HG03457 (cell line): Measurements from ENCODE around the gene RIPK3.

Experiments
- ATAC-seq: cut with Tn5 transposase; IDR thresholded peaks from one replicate; pipeline ENCODE4 v1.9.1; 2021; ENCODE audit warnings: moderate number of reproducible peaks; ENCODE audit not compliant: unreplicated experiment

The RIPK3 gene

DNA sequence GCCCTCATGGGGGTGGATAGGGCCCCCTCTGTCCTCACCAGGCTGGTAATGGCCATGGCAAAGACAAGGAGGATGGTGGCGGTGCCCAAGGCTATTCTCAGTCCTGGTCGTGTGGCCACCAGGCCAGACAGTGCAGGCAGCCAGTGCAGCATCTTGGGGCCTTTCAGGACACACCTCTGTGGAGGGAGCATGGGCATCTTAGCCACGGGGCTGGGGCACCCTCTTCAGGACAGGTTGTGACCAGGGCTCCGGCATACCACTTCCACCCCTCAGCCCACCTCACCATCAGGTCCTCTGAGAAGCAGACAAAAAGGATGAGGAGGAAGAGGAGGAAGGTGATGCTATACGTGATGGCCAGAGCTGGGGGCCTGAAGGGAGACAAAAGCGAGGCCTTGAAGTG is 15.8 kb downstream of the RIPK3 start:
- no peak for ATAC-seq

DNA sequence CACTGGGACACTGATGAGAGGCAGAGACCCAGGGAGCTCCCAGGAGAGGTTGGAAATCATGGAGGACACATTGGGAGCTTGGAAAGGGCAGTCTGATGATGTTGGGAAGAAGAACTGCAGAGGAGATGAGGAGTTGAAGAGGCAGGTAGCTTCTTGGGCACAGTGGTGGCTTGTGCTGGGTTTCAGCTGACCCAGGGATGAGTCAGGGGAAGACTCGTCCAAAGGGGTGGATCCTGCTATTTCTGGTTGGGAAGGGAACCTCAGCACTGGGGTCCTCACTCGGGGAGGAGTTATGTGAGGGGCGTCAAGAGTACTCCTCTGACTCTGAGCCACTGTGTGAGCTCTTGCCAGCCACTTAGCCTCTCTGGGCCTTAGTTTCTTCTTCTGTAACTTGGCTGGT is 16.4 kb downstream of the RIPK3 start:
- ATAC-seq = no peak

DNA sequence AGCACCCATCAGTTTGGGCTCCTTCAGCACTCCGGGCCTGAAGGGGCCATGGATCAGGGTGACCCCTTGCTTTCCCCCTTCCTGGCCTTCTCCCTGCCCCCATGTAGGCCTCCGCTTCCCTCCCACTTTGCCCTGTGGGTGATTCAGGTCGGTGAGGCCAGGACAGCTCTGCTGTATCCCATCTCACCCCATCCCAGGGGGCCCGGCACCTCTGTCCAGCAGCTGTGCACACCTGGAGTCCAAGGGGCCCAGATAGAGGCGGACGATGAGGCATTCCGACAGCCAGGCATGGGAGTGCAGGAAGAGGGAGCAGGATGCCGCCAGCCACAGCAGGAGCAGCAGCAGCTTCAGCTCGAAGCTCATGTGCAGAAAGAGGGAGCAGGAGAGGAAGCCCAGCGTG is 17.1 kb downstream of the RIPK3 start:
- no peak for ATAC-seq

DNA sequence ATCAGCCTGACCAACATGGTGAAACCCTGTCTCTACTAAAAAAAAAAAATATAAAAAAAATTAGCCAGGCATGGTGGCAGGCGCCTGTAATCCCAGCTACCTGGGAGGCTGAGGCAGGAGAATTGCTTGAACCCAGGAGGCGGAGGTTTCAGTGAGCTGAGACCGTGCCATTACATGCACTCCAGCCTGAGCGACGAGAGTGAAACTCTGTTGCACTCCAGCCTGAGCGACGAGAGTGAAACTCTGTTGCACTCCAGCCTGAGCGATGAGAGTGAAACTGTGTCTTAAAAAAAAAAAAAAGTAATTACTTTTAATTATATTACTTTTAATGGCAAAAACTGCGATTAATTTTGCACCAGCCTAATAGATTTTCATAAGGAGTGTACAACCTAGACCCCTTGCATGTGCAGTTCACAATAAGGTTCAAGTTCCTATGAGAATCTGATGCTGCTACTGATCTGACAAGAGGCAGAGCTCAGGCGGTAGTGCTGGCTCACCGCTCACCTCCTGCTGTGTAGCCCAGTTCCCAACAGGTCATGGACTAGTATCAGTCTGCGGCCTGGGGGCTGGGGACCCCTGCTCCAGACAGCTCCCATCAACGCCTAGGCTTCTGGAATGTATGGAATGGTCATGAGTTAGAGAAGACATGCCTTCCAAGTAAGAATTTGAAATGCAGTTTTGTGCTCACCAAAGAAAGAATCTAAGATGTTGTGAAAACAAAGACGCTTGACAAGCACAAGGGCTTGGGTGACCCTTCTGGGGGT is 18.4 kb downstream of the RIPK3 start:
- ATAC-seq = no peak

DNA sequence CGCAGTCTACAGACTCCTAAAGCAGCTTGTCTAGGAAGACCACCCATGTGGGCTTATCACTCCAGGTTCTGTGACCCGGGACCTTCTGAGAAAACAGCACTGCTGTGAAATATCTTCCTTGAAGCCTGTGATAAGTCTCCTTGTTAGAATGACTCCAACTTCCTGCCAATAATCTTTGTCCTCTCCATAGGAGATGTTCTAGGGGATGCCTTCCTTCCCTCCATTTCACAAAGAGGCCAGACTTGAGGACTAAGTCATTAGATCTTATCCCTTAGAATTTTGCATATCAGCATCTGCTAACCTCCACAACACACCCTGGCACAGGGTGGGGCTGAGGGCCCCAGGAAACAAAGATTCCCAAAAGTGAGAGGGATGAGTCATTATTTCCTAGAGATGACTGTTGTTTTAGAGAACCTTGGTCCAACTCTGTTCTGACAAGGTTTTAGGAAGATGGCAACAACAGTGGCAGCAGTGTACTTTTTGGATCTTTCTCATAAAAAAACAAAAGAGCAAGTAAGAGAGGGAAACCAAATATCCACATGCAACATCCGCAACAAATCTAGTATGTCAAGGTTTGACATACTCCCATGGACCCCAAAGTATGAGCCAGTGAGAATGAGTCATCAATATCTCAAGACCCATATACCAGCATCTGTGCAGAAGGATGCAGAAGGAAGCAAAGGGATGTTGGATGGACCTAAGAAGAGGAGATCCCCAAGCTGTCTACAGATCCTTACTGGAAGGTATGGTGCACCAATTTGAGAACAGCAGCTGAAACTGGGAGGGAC is 22.5 kb downstream of the RIPK3 start:
- no peak for ATAC-seq

DNA sequence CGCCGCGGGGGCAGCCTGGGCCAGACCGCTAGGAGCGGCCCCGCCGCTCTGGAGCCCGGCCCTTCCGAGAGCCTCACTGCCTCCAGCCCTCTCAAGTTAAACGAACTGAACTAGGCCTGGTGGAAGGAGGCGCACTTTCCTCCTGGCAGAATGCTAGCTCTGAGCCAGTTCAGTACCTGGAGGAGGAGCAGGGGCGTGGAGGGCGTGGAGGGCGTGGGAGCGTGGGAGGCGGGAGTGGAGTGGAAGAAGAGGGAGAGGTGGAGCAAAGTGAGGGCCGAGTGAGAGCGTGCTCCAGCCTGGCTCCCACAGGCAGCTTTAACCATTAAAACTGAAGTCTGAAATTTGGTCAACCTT is 23.2 kb downstream of the RIPK3 start:
- no peak for ATAC-seq

DNA sequence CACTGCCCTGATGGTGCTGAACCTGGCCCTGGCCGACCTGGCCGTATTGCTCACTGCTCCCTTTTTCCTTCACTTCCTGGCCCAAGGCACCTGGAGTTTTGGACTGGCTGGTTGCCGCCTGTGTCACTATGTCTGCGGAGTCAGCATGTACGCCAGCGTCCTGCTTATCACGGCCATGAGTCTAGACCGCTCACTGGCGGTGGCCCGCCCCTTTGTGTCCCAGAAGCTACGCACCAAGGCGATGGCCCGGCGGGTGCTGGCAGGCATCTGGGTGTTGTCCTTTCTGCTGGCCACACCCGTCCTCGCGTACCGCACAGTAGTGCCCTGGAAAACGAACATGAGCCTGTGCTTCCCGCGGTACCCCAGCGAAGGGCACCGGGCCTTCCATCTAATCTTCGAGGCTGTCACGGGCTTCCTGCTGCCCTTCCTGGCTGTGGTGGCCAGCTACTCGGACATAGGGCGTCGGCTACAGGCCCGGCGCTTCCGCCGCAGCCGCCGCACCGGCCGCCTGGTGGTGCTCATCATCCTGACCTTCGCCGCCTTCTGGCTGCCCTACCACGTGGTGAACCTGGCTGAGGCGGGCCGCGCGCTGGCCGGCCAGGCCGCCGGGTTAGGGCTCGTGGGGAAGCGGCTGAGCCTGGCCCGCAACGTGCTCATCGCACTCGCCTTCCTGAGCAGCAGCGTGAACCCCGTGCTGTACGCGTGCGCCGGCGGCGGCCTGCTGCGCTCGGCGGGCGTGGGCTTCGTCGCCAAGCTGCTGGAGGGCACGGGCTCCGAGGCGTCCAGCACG is 23.8 kb downstream of the RIPK3 start:
- ATAC-seq = no peak

DNA sequence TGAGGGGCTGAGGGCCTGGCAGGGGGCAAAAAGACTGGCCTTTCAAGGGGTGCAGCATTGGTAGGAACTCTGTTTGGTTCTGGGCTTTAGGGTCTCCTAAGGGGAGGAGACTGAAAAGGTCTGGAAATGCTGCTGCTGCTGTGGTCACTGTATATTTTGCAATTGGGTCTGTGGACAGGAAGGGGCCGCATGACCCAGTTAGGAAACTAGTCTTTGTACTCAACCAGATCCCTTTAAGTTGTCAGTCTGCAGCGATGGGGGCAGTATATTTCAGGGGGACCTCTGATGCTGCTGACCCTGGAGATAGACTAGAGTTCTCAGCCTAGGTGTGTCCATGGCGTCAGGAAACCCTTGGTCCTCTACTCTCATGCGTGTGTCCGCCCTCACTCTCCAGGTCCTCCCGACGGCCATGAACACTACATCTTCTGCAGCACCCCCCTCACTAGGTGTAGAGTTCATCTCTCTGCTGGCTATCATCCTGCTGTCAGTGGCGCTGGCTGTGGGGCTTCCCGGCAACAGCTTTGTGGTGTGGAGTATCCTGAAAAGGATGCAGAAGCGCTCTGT is 24.5 kb downstream of the RIPK3 start:
- no peak for ATAC-seq

DNA sequence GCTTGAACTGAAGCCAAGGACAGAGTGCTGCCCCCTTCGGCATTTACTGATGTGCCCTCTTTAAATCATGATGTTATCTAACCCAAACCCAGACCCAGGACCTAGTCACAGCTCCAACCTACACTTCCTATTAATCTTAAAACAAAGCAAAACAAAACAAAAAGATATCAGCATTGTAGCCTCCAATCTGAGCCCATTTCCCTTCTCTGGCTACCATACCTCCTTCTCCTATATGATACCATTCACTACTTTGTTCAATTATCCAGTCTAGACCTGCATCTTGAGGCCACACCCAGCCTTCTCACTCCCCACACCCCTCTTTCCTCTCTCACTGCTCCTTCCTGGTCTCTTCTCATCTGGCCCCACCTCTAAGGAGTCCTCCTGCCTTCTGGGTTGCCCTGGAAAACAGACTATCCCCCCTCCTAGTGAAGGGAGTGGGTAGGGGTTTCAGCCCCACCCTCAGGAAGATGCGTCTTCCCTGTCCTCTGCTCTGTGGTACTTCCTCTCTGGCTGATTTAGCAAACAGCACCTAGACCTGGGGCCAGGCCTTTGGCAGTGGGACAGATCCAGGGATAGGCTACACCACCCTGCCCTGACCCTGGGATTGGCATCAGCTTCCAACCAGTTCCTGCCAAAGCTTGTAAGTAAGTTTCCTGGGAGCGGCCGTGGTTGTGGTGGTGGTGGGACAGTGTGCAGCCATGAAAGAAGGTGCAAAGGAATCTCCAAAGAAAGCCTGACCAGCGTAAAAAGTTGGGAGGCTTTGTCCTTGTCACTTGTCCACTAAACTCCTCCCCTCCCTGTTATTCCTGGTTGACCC is 25.2 kb downstream of the RIPK3 start:
- ATAC-seq = no peak

DNA sequence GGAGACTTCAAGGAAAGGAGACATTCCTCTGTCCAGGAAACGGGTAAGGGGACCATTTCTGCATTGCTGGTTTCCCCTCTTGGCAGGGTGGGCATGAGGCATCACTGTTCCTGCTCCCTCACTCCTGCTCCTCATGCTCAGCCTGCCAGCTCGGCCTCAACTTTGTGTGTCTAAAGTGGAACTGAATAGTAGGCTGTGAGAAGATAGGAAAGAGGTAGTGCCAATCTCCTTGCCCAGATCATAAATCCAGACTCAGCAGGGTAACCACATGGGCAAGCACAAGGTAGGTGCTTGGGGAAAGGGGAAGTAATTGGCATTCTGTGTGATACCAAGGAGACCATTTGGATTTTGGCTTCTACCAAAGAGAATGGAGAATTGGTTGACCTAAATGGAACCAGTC is 25.9 kb downstream of the RIPK3 start:
- ATAC-seq = no peak

DNA sequence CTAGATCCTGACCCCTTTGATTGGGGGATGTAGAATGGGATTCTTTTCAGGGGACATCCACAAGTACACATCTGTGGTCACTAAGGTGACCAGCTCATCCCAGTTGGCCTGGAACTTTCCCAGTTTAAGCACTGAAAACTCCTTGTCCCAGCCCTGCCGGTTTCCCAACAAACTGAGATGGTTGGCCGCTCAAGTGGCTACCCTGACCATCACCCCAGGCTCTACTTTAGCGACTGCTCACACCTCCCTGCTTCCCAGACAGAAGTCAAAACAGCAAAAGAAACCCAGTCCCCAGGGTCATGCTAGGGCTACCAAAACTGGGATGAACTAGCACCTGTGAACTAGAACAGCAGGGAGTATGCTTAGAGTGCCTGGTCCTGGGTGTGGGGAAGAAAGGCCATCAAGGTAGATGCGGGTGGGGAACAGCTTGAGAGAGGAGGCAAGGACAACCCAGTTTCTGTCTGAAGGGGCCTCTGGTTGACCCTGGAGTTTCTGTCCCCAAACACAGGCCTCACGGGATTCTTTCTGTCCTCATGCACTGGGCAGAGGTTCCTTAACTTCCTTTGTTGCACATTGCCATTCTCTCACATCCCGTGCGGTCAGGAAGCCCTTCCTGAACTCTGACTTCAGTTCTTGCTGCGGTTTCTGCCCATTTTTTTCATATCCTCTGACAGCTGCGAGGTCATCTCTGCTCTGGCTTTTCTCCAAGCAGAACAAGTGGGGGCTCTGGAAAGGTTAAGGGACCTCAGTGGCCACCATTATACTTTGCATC is 26.9 kb downstream of the RIPK3 start:
- no peak for ATAC-seq

DNA sequence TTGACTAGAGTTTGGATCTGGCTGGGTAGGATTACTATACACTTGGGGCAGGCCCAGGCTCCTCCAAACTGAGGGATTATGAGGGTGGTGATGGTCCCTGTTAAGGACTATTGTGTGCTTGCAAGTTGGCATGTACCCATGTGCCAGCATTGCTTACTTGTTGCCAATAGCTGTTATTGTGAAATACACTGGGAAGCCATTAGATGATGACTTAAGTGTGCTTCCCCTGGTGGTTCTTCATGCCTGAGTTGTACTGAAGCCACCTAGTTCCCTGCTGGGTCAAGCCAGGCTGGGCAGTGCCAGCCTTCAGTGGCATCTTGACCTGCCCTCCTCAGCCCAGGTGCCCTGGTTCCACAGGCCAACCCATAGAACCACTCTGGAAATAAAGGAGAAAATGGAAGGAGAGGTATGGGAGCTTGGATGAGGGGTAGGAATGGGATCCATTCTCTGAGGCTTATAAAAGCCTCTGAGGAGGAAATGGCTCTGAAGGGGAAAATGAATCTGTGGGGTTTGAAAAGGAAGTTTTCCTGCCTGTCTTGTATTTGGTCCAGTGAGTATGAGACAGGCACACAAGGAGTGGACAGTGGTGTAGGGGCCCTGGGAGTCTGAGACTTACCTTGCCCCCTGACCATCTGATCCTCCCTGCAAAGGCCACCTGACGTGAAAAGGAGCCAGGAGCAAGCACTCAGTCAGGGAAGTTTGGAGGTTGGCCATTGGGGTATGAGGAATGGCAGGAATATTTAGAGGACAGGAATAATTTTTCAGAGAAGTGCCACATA is 27.8 kb downstream of the RIPK3 start:
- ATAC-seq = no peak

DNA sequence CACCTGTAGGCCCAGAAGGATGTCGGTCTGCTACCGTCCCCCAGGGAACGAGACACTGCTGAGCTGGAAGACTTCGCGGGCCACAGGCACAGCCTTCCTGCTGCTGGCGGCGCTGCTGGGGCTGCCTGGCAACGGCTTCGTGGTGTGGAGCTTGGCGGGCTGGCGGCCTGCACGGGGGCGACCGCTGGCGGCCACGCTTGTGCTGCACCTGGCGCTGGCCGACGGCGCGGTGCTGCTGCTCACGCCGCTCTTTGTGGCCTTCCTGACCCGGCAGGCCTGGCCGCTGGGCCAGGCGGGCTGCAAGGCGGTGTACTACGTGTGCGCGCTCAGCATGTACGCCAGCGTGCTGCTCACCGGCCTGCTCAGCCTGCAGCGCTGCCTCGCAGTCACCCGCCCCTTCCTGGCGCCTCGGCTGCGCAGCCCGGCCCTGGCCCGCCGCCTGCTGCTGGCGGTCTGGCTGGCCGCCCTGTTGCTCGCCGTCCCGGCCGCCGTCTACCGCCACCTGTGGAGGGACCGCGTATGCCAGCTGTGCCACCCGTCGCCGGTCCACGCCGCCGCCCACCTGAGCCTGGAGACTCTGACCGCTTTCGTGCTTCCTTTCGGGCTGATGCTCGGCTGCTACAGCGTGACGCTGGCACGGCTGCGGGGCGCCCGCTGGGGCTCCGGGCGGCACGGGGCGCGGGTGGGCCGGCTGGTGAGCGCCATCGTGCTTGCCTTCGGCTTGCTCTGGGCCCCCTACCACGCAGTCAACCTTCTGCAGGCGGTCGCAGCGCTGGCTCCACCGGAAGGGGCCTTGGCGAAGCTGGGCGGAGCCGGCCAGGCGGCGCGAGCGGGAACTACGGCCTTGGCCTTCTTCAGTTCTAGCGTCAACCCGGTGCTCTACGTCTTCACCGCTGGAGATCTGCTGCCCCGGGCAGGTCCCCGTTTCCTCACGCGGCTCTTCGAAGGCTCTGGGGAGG is 28.9 kb downstream of the RIPK3 start, which contains the start of gene LTB4R:
TSS of gene LTB4R (plus strand) at position 857 of the 959 bp plus-strand sequence. CDS start 4,150 bp downstream, outside the sequence.
- ATAC-seq = peak; percentile 41

DNA sequence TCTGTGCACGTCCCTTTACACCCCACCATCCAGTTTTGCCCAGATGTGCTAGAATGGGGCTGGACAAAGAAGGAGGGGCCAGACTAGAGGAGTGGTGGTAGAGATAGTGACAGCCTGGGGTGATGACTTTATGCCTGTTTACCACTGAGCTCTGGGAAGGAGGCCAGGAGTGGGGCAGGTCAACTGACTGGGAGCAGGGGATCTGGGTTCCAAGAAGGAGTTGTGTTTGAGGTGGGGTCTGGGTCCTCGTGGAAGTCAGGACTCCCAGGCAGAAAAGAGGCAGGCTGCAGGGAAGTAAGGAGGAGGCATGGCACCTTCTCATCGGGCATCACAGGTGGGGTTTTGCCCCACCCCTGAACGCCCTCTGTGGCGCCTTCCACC is 29.5 kb downstream of the RIPK3 start:
- ATAC-seq = no peak

DNA sequence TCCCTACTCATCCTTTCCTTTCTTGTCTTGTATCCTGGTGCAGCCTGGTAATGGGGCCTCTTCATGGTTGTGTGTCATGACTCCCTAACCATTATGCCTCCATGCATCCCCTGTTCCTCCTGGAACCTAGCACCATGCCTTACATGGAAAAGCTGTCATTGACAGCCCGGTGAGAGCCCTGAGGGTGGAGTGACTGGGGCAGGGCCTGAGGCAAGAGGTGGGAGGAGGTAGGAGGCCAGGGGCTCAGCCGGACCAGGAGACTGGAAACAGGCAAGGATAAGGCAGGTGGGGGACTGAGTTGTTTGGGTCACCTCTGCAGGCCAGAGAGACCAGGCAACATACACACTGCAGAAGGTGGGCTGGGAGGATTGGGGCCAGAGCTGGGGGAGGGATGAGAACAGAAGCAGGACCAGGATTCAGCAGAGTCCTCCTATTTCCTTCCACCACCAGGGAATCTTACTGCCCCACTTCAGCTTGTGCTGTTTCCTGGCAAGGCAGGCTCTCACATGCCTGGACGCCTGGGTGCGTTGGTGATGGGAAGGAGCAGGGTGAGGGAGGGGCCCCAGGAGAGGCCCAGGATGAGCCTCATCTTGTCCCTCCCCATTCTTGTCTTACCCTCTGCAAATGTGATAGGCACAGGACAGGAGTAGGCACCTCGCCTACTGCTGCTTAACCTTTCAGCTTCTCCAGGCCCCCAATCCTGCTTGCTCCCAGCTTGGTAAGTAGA is 30.1 kb downstream of the RIPK3 start, which contains the start of gene LTB4R2:
TSS of gene LTB4R2 (plus strand) at position 603 of the 727 bp plus-strand sequence. CDS start 525 bp downstream, outside the sequence.
- ATAC-seq = no peak

DNA sequence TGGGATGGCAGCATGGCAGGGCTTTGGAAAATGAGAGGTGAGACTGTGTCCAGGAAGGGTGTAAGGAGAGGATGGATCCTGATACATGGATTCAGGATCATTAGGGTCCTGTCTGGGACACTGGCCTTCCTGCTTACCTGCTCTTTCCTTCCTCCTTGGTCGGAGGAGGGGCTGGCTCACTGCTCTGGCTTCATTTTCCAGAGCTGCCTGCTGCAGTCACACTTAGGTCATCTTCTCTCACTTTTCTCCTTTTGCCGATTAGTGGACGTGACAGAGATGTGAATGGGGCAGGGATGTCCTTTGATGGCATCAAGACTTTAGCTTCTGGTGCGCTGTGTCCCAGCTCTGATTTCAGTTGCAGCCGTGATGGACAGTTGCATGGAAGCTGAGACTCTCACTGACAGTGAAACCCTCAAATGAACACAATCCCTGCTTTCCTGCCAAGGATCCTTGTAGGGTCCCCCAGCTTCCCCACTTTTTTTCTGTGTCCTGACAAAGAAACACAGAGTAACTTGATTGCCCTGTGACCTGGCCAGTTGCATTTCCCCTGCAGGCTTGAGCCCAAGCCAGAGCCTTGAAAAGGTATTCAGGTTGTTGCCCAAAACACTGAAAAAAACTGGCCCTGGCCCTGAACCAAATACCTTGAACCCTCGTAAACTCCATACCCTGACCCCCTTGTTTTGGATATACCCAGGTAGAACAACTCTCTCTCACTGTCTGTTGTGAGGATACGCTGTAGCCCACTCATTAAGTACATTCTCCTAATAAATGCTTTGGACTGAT is 31.3 kb downstream of the RIPK3 start:
- no peak for ATAC-seq
